Stimulated activated CD4-positive, alpha-beta T cell treated with anti-CD3 and anti-CD28 coated beads, Interleukin-2, amount 100 ng/mL, for 24 hours (primary cell): ENCODE measurements around the gene CCDC187.
A peak's percentile ranks its signal among the peaks of the same experiment; 100 is the strongest.

Experiments
- DNase-seq, 2 donors: peaks; one replicate each; pipeline ENCODE4 v3.0.0-alpha.2; 2020

The CCDC187 gene

GRCh38 chr9:136296434-136297015 is 7.4 kb downstream of the CCDC187 start:
- no peak for DNase-seq

- no peak for DNase-seq
Measured at GRCh38 chr9:136295542-136296433, 8.1 kb downstream of the CCDC187 start.

- DNase-seq, result no peak
Measured at GRCh38 chr9:136295055-136295454, 8.8 kb downstream of the CCDC187 start.

- no peak for DNase-seq
Measured at GRCh38 chr9:136294437-136294836, 9.5 kb downstream of the CCDC187 start.

GRCh38 chr9:136293476-136294077 is 10.3 kb downstream of the CCDC187 start:
- DNase-seq, result no peak

GRCh38 chr9:136292591-136293448 is 11.1 kb downstream of the CCDC187 start:
- DNase-seq, result no peak

- DNase-seq, result no peak
Measured at GRCh38 chr9:136292026-136292538, 11.8 kb downstream of the CCDC187 start.

- no peak for DNase-seq
Measured at GRCh38 chr9:136291306-136292025, 12.4 kb downstream of the CCDC187 start.

- DNase-seq, result no peak
Measured at GRCh38 chr9:136290508-136291000, 13.3 kb downstream of the CCDC187 start.

- no peak for DNase-seq
Measured at GRCh38 chr9:136289651-136290507, 14.0 kb downstream of the CCDC187 start.

GRCh38 chr9:136287960-136288753 is 15.7 kb downstream of the CCDC187 start:
- DNase-seq, result no peak

- DNase-seq, result no peak
Measured at GRCh38 chr9:136286987-136287379, 16.9 kb downstream of the CCDC187 start.

- no peak for DNase-seq
Measured at GRCh38 chr9:136286359-136286986, 17.4 kb downstream of the CCDC187 start.

GRCh38 chr9:136285501-136286358 is 18.2 kb downstream of the CCDC187 start:
- DNase-seq, result no peak

- DNase-seq, result no peak
Measured at GRCh38 chr9:136284951-136285350, 18.9 kb downstream of the CCDC187 start.

- no peak for DNase-seq
Measured at GRCh38 chr9:136284311-136284710, 19.6 kb downstream of the CCDC187 start.

- peak; percentile 80 to 81 for DNase-seq
Measured at GRCh38 chr9:136283291-136284235, 20.3 kb downstream of the CCDC187 start.
